HG02885 (cell line): ENCODE results near the gene SELENOO.

Experiments used
- ATAC-seq: cut with Tn5 transposase; IDR thresholded peaks from one replicate; pipeline ENCODE4 v1.9.1; 2021; ENCODE audit warnings: mild to moderate bottlenecking; ENCODE audit not compliant: unreplicated experiment, poor library complexity

Gene SELENOO

DNA sequence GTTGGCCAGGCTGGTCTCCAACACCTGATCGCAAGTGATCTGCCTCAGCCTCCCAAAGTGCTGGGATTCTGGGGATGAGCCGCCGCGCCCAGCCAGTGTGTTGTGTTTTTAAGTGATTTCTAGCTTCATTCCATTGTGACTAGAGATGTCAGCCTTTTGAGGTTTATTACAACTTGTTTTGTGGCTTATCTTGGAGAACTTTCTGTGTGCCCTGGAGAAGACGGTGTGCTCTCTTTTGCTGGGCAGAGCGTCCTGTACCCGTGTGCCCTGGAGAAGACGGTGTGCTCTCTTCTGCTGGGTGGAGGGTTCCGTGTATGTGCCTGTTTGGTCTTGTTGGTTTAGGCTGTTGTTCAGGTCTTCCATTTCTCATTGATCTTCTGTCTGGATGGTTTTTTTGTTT is 12.5 kb downstream of the SELENOO start:
- ATAC-seq, result no peak

DNA sequence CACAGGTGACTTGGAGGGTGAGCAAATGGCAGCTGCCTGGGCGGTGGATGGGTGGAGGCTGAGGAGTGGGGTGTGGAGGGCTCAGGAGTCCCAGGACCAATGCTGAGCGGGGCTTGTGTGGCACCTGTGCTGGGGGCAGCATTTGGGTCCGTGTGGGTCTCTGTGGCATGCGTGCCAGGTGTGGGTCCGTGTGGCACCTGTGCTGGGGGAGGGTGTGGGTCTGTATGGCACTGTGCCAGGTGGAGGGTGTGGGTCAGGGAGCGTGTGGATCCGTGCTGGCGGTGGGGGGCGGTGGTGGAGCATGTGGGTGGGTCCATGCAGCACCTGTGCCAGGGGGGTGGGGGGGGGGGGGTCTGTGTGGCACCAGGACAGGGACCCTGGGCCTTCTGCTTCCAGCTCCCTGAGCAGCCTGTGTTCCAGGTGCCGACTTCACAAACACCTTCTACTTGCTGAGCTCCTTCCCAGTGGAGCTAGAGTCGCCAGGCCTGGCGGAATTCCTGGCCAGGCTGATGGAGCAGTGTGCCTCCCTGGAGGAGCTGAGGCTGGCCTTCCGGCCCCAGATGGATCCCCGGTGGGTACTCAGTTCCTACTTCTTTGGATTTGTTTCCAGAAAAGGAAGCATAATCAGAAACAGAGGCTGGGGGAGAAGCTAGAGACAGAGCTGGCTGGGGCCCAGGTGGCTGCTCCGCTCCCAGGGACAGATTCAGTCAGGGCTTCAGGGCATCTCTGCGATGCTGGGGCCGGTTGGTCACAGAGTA is 14.7 kb downstream of the SELENOO start:
- no peak for ATAC-seq

DNA sequence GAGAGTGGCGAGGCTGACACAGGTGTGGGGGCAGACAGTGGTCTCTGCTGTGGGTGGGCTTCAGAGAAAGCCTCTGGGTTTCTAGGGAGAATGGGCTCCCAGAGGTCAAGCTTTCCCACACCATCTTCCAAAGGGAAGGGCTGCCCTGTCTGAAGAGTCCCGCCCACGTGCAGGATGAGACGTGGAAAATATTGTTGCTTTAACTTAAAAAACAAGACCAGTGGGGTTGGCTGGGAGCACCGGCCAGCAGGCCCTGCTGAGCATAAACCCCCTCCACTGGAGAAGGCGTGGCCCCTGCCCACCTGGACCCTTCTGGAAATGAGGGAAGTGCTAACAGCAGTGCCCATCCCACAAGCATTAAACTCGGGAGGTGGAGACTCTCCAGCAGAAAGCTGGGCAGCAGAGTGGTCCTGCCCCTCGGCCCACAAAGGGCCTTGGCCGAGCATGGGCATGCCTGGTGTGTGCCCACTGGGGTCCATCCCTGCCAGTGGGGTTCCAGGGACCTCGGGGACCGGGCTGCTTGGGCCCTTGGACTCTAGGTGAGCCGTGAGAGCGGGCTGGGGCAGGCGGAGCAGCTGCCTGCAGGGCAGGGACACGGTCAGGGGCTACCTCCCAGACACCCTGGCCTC is 15.4 kb downstream of the SELENOO start:
- ATAC-seq, result no peak

DNA sequence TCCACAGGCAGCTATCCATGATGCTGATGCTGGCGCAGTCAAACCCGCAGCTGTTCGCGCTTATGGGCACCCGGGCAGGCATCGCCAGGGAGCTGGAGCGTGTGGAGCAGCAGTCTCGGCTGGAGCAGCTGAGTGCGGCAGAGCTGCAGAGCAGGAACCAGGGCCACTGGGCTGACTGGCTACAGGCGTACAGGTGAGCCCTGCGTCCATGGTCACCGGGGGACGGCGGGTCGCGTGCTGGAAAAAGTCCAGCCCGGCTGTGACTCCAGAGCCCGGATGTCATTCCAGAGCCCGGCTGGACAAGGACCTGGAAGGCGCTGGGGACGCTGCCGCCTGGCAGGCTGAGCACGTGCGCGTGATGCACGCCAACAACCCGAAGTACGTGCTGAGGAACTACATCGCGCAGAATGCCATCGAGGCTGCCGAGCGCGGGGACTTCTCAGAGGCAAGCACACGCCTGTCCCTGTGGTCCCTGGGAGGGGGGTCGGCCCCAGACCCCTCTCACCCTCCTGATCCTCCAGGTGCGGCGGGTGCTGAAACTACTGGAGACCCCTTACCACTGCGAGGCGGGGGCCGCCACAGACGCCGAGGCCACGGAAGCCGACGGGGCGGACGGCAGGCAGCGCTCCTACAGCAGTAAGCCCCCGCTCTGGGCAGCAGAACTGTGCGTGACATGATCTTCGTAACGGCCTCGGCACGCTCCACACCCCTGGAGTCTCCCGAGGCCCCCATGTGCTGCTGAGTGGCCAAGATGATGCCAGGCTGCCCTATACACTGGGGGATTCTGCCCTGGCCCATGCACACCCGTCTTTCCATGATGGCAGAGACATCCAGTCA is 16.1 kb downstream of the SELENOO start:
- ATAC-seq, result no peak

DNA sequence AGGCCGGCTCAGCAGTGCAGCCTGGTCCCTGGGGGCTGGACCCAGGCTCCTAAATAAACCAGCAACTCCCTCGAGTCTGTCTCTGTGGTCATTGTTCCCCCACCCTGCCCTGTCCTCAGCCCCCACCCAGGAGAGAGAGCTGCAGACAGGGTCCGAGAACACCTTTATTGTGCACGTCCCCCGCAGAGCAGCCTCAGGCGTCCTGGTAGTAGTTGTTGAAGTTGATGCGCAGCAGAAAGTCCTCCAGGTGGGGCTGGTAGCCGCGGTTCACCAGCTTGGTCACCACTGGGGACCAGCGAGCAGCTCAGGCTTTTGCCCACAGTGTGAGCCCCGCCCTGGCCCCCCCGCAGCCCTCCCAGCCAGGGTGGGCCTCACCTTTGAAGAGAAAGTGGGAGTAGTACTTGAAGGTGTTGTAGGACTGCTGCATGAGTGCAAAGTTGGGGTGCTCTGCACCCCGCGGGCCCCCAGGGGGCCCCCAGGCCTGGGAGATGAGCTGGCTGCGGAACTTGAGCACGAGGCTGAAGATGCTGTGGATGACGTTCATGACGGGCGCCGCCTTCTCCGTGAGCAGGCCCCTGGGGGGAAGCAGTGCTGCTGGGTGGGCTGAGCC is 16.8 kb downstream of the SELENOO start:
- ATAC-seq, result no peak

DNA sequence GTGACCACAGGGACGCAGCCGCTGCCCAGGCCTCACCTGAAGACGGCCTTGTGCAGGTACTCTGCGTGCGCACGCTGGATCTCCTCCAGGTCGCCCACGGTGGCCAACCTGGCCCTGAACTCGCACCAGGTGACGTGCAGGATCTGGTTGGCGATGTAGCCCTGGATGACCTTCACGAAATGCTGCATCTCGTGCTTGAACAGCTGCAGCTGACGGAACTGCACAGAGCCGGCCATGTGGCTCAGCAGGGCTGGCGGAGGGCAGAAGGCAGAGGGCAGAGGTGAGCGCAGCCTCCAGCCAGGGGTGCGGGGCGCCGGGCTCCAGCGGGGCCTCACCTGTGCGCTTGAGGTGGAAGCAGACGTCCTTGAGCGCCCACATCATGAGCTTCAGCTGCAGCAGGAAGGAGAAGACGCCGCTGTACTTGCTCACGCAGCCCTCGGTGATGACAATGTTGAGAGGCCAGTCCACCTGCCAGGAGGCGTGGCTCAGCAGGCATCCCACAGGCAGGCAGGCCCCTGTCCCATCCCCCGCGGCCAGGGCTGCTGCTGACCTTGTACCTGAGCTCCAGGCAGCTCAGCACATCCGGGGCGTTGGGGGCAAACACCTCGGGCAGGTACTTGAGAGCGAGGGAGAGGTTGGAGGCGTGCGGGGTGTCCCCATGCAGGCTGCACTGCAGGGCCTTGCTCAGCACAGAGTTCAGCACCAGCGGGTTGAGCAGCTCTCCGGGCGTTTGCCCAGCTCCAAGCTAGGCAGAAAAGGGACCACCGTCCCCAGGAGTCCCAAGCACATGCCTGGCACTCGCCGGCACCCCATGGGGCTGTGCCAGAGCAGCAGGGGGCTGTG is 17.6 kb downstream of the SELENOO start:
- no peak for ATAC-seq

DNA sequence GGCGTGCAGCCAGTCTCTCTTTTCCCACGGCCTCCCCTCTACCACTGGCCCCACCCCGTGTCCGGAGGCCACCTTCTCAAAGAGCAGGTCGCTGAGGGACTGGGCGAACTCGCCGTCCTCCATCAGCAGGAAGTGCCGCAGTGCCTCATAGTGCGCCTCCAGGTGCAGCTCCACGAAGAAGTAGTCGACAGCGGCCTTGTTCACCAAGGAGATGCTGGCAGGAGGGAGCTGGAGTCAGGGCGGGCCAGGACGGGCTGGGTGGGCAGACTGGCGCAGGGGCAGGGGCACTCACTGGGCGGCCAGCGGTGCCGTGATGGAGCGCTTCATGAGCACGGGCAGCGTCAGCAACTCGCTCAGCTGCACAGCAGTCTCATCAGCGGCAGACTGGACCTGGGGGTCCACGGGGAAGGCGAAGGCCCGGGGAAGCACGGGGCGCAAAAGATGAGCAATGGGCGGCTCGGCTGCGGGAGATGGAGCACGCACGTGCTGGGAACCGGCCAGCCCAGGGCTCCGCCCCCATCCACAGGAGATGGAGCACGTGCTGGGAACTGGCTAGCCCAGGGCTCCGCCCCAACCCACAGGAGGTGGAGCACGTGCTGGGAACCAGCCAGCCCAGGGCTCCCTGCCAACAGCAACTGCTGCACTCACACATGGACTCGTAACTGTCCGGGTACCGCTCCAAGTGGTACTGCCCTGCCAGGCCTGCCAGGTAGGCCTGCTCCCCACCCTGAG is 18.4 kb downstream of the SELENOO start:
- no peak for ATAC-seq

DNA sequence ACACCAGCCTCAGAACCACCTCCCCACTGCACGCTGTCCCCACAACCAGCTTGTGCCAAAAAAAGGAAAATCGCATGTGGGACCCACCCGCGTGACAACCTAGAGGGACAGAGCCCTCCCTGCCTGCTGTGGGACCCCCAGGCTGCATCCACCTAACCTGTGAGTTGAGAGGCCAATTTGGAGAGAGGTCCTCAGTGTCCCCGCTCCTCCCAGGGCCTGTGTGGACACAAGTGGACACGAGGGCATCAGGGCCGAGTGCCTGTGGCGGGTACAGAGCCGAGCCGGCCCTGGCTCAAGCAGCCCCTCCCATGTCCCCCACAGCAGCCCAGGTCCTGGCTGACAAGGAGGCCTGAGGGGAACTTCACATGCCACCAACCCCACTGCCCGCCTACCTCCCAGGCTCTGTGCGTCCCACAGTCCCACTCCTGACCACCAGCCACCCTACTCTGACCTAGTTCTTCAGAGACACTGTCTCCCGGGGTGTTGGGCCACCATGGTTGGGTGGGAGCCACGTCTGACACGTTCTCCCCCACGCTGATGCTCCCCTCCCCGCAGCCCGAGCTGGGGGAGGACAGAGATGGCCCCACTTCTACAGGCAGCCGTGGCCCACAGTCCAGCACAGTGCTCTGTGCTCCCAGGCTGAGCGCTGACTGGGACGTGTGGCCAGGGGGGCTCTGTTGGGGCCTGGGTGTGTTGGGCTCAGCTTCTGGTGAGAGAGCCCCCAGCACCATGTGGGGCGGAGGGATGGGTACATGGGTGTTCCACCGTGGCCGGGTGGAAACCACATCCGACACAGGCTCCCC is 19.2 kb downstream of the SELENOO start:
- no peak for ATAC-seq

DNA sequence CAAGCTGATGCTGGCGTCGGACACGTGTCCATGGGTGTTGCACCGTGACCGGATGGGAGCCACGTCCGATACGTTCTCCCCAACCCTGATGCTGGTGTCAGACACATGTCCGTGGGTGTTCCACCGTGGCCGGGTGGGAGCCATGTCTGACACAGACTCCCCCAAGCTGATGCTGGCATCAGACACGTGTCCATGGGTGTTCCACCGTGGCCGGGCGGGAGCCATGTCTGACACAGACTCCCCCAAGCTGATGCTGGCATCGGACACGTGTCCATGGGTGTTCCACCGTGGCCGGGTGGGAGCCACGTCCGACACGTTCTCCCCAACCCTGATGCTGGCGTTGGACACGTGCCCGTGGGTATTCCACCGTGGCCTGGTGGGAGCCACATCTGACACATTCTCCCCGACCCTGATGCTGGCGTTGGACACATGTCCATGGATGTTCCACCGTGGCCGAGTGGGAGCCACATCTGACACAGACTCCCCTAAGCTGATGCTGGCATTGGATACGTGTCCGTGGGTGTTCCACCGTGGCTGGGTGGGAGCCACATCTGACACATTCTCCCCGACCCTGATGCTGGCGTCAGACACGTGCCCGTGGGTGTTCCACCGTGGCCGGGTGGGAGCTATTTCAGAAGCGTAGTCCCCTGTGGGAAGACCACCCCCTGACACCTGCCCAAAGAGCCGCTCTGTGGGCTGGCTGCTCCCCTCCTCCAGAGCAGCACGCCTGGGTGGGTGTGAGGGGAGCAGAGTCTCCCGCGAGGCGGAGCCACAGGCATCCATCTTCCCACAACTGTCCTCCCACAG is 20.0 kb downstream of the SELENOO start:
- ATAC-seq, result no peak

DNA sequence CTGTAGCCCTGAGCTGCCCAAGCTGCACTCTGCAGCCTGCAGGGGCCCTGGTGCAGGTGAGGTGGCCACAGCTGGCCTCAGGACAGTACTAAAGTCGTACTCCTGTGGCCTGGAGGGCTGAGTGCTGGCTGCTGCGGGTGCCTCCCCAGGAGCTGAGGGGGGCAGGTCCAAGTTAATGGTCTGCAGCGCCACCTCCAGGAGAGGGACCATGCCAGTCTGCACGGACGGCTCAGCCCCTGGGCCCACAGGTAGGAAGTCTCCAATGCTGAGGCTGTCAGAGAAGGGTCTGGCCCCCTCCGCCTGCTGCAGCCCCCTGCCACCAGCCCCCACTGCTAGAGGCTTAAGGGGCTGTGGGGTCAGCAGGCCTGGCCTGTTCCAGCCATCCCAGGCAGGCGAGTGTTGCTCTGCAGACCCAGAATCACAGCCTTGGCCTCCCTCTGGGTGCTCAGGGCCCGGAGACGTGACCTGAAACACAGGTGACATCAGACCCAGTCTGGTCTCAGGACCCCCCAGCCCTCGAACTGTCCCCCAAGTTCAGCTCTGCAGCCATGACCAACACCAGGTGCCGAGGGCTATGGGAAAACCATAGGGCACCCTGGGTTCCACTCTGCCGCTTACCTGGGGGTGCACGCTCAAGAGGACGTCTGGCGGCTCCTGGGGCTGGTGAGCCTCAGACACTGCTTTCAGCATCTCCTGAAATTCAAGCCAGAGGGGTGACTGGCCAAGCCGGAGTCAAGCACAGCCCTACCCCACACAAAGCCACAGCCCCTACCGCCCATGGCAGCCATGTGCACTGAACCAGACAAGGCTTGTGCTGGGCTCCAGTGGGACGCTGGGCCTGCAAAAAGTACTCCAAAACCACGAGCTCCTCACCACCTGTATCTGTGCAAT is 20.8 kb downstream of the SELENOO start:
- no peak for ATAC-seq

DNA sequence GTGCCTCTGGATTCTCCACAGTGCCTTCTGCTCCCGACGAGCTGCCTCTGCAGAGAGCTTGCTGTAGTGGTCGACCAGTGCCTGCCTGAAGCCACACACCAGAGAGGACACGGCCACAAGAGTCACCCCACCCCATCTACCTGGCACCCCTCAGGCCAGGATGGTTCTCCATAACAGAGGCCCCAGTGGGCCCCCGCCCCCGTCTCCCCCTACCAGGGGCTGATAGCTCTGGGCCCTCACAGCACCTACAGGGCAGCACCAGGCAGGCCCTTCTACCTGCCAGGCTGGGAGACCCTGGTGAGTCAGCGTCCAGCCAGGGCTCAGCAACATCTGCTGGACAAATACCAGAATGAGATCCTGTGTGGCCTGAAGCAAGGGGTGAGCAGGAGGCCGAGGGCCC is 21.7 kb downstream of the SELENOO start:
- no peak for ATAC-seq

DNA sequence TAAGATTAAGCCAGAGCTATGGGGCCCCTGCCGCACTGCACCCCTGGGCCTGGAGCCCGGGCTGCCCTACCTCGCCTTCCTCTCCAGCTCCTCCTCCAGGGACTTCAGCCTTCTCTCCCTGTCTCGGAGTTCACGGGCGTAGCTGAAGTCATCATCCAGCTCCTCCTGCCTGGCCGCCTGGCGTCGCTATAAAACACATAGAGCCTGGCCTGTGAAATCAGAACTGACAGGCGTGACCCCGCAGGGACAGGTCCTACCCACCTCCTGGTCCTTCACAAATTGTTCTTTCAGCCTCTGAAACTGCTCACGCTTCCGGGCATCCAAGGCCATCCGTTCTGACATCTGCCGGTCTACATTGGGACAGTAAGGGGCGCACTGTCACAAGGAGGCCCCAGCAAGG is 23.3 kb downstream of the SELENOO start:
- no peak for ATAC-seq

DNA sequence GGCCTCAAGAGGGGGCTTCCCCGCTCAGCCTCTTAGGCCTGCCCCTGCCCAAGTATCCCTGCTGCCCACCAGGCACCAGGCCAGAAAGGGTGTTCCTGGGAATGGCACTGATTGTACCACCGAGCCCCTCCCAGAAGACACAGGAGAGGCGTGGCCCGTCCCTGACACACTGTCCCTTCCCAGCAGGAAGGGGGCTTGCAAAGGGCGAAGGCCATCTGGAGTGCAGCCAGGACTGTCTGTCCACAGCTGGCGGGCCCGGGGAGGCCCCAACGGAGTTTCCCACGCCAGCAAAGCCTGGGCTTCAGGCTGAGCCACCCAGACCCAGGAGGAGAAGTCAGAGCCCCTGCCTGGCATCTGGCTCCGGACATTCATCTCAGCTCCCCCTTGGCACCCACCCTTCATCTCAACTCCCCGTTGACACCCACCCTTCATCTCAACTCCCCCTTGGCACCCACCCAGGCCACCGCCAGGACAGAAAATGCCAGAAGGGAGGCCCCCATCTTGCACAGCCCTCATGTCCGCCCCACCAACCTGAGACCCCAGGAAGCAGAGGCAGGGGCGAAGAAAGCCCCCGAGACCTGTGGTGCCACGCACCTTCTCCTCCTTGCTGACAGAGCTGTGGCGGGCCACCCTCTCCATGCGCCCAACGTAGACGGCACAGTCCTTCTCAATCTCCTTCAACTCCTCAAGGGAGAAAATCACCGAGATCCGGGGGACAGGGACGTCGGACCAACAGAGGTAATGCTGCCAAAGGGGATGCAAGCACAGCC is 24.6 kb downstream of the SELENOO start:
- ATAC-seq, result no peak

DNA sequence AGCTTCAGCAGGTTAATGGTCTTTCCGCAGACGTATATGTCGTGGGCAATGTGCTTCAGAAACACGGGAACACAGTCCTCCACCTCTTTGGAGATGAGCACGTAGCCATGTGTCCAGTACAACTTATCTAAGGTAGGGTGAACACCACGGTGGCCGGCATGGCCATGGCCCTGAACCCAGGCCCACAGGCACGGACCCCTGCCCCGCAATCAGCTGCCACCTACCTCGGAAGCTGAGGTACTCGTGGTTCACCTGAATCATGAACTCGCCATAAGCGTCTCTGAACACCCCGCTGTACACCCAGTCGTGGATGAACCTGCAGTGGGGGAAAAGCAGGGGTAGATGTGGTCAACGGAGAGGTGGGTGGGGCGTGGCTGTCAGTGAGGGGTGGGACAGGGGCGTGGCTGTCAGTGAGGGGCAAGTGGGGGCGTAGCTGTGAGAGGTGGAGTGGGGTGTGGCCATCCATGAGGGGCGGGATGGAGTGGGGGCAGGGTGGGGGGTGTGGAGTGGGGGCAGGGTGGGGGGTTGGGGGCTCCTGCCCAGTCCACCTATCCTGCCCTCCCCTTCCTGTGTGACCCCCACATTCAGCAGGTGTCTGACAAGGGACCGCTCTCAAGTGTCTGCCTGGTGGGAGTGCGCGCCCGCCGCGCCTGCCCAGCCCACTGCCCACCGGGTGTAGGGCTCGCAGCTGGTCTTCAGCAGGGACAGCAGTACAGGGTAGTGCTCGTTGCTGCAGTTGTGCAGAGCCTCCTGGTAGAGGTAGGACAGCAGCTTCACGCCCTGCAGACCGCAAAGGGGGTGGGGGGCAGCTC is 25.5 kb downstream of the SELENOO start:
- no peak for ATAC-seq

DNA sequence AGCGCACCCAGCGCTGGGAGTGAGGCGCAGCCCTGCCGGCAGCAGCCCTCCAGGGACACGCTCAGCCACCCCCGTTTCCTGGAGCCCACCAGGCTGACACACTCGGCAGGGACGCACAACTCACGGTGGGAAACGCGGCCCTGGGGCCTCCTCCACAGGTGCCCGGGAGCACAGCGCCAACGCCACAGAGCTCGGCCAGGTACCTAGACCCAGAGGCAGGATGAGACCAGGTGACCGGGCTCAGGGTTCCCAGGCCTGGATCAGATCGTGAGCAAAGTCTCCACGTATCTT is 26.0 kb downstream of the SELENOO start:
- no peak for ATAC-seq
